ENCODE measurements around the gene DHDH. TPM values are rescaled to one million over a fixed set of nuclear protein-coding genes. Genes with fewer than 3 reads are reported as not detected.

The DHDH gene
- total and polyA plus RNA-seq, 2 of the 13 experiments (the other 11 are each of a cell fraction or from before 2014, with no cell fraction given): 0.13 to 0.91 TPM

DNA sequence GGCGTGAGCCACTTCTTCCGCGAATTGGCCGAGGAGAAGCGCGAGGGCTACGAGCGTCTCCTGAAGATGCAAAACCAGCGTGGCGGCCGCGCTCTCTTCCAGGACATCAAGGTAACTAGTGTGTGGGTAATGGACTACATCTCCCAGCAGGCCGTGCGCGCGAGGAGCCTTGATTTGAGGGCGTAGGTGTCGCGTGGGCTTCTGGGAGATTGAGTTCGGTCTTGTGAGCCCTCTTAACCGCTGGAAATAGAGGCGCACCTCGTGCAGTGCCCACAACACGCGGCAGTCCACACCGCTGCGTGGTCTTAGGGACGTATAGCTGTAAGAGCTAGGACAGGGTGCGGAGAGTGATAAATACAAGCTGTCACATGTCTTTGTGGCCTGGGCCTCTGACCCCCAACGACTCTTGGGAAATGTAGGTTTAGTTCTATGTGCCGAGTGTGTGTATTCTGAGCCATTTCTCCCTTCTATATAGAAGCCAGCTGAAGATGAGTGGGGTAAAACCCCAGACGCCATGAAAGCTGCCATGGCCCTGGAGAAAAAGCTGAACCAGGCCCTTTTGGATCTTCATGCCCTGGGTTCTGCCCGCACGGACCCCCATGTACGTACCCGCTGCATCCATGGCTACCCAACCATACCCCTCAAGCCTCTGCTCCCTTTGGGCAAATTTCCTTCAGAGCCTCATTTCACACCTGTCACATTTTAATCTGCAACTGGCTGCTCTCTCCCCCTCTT, 32.5 kb downstream of the DHDH start (continued):
- no peak for TF ChIP-seq KAT7 (CRISPR knock-in tag; IDR thresholded peaks at IDR 0.05; ENCODE audit: borderline replicate concordance)
- no peak for TF ChIP-seq ISL2 (CRISPR knock-in tag; IDR thresholded peaks at IDR 0.05)
- no peak for TF ChIP-seq ZNF264 (CRISPR knock-in tag; IDR thresholded peaks at IDR 0.05)
- TF ChIP-seq ZBTB7A (CRISPR knock-in tag; IDR thresholded peaks at IDR 0.05): no peak
- no peak for TF ChIP-seq ZNF670 (CRISPR knock-in tag; IDR thresholded peaks at IDR 0.05; ENCODE audit: borderline replicate concordance)
- TF ChIP-seq ZNF260 (CRISPR knock-in tag; IDR thresholded peaks at IDR 0.05; ENCODE audit: borderline replicate concordance, low read depth): no peak
- TF ChIP-seq, protein P1, sequence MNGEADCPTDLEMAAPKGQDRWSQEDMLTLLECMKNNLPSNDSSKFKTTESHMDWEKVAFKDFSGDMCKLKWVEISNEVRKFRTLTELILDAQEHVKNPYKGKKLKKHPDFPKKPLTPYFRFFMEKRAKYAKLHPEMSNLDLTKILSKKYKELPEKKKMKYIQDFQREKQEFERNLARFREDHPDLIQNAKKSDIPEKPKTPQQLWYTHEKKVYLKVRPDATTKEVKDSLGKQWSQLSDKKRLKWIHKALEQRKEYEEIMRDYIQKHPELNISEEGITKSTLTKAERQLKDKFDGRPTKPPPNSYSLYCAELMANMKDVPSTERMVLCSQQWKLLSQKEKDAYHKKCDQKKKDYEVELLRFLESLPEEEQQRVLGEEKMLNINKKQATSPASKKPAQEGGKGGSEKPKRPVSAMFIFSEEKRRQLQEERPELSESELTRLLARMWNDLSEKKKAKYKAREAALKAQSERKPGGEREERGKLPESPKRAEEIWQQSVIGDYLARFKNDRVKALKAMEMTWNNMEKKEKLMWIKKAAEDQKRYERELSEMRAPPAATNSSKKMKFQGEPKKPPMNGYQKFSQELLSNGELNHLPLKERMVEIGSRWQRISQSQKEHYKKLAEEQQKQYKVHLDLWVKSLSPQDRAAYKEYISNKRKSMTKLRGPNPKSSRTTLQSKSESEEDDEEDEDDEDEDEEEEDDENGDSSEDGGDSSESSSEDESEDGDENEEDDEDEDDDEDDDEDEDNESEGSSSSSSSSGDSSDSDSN (CRISPR knock-in tag; IDR thresholded peaks at IDR 0.05): peak; percentile 54; the same call in 1 of the 2 replicates
- no peak for TF ChIP-seq ZNF816 (CRISPR knock-in tag; IDR thresholded peaks at IDR 0.05; ENCODE audit: borderline replicate concordance)
- no peak for TF ChIP-seq ZNF552 (CRISPR knock-in tag; IDR thresholded peaks at IDR 0.05; ENCODE audit: borderline replicate concordance)
- TF ChIP-seq MIER2 (CRISPR knock-in tag; IDR thresholded peaks at IDR 0.05): no peak
- TF ChIP-seq PHF20 (CRISPR knock-in tag; IDR thresholded peaks at IDR 0.05): no peak; the same call in 1 of the 2 replicates
- no peak for TF ChIP-seq GTF2F1 (IDR thresholded peaks at IDR 0.05; ENCODE audit: low read length)
- TF ChIP-seq, protein P2, sequence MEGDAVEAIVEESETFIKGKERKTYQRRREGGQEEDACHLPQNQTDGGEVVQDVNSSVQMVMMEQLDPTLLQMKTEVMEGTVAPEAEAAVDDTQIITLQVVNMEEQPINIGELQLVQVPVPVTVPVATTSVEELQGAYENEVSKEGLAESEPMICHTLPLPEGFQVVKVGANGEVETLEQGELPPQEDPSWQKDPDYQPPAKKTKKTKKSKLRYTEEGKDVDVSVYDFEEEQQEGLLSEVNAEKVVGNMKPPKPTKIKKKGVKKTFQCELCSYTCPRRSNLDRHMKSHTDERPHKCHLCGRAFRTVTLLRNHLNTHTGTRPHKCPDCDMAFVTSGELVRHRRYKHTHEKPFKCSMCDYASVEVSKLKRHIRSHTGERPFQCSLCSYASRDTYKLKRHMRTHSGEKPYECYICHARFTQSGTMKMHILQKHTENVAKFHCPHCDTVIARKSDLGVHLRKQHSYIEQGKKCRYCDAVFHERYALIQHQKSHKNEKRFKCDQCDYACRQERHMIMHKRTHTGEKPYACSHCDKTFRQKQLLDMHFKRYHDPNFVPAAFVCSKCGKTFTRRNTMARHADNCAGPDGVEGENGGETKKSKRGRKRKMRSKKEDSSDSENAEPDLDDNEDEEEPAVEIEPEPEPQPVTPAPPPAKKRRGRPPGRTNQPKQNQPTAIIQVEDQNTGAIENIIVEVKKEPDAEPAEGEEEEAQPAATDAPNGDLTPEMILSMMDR (CRISPR knock-in tag; IDR thresholded peaks at IDR 0.05): no peak
- TF ChIP-seq SALL2 (CRISPR knock-in tag; IDR thresholded peaks at IDR 0.05): no peak
- TF ChIP-seq, protein P3, sequence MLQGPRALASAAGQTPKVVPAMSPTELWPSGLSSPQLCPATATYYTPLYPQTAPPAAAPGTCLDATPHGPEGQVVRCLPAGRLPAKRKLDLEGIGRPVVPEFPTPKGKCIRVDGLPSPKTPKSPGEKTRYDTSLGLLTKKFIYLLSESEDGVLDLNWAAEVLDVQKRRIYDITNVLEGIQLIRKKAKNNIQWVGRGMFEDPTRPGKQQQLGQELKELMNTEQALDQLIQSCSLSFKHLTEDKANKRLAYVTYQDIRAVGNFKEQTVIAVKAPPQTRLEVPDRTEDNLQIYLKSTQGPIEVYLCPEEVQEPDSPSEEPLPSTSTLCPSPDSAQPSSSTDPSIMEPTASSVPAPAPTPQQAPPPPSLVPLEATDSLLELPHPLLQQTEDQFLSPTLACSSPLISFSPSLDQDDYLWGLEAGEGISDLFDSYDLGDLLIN (CRISPR knock-in tag; IDR thresholded peaks at IDR 0.05; ENCODE audit: borderline replicate concordance): peak; percentile 65; the same call in 1 of the 2 replicates
- TF ChIP-seq SP1 (IDR thresholded peaks at IDR 0.05): no peak
- no peak for TF ChIP-seq SP1 (CRISPR knock-in tag; IDR thresholded peaks at IDR 0.05)
- no peak for TF ChIP-seq TBL1XR1 (IDR thresholded peaks at IDR 0.05; ENCODE audit: borderline replicate concordance, low read length, partially characterized antibody)
- TF ChIP-seq ZSCAN20 (CRISPR knock-in tag; IDR thresholded peaks at IDR 0.05; ENCODE audit: borderline replicate concordance): no peak
- no peak; the same call in 1 of the 2 replicates for TF ChIP-seq FOSL2 (CRISPR knock-in tag; IDR thresholded peaks at IDR 0.05)
- TF ChIP-seq, protein P4, sequence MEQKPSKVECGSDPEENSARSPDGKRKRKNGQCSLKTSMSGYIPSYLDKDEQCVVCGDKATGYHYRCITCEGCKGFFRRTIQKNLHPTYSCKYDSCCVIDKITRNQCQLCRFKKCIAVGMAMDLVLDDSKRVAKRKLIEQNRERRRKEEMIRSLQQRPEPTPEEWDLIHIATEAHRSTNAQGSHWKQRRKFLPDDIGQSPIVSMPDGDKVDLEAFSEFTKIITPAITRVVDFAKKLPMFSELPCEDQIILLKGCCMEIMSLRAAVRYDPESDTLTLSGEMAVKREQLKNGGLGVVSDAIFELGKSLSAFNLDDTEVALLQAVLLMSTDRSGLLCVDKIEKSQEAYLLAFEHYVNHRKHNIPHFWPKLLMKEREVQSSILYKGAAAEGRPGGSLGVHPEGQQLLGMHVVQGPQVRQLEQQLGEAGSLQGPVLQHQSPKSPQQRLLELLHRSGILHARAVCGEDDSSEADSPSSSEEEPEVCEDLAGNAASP (CRISPR knock-in tag; IDR thresholded peaks at IDR 0.05; ENCODE audit: borderline replicate concordance): no peak
- TF ChIP-seq NFRKB (IDR thresholded peaks at IDR 0.05): no peak
- TF ChIP-seq, protein P5, sequence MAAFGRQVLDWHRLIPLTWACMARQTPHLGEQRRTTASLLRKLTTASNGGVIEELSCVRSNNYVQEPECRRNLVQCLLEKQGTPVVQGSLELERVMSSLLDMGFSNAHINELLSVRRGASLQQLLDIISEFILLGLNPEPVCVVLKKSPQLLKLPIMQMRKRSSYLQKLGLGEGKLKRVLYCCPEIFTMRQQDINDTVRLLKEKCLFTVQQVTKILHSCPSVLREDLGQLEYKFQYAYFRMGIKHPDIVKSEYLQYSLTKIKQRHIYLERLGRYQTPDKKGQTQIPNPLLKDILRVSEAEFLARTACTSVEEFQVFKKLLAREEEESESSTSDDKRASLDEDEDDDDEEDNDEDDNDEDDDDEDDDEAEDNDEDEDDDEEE (CRISPR knock-in tag; IDR thresholded peaks at IDR 0.05): no peak
- no peak for TF ChIP-seq NBN (conservative IDR thresholded peaks at IDR 0.05)
